Hepatocyte (in vitro differentiated cells): ENCODE results near the gene POLR1D. TPM values are rescaled to one million over a fixed set of nuclear protein-coding genes. Genes with fewer than 3 reads are reported as not detected.

Experiments used
- DNase-seq: peaks from one replicate; pipeline ENCODE4 v3.0.0-alpha.2; 2016; ENCODE audit warnings: low spot score
- H2AFZ ChIP-seq: fragments of 200-600 bp; sonication (generic); 2 replicates; pipeline ENCODE4 v1.6.0; 2016; ENCODE audit warnings: antibody characterized with exemption, mild to moderate bottlenecking
- H3K27ac ChIP-seq: fragments of 200-600 bp; sonication (generic); 2 replicates; pipeline ENCODE4 v1.5.1; 2016; ENCODE audit warnings: mild to moderate bottlenecking
- H3K27me3 ChIP-seq: fragments of 200-600 bp; sonication (generic); 2 replicates; pipeline ENCODE4 v1.6.1; 2016
- H3K36me3 ChIP-seq: fragments of 200-600 bp; sonication (generic); replicated peaks from 2 replicates; pipeline ENCODE4 v1.5.1; 2016; ENCODE audit warnings: low read depth; ENCODE audit not compliant: insufficient read depth
- H3K4me1 ChIP-seq: fragments of 200-600 bp; sonication (generic); 2 replicates; pipeline ENCODE4 v1.5.1; 2016; ENCODE audit warnings: mild to moderate bottlenecking, moderate library complexity; ENCODE audit not compliant: insufficient read depth
- H3K4me2 ChIP-seq: fragments of 200-600 bp; sonication (generic); 2 replicates; pipeline ENCODE4 v1.6.0; 2016
- H3K4me3 ChIP-seq: fragments of 200-600 bp; sonication (generic); 2 replicates; pipeline ENCODE4 v1.5.1; 2016; ENCODE audit warnings: mild to moderate bottlenecking
- H3K79me2 ChIP-seq: fragments of 200-600 bp; sonication (generic); 2 replicates; pipeline ENCODE4 v1.6.0; 2017; ENCODE audit warnings: mild to moderate bottlenecking
- H3K9me2 ChIP-seq: fragments of 200-600 bp; sonication (generic); replicated peaks from 2 replicates; pipeline ENCODE4 v1.6.0; 2017; ENCODE audit warnings: mild to moderate bottlenecking; ENCODE audit not compliant: insufficient read depth
- H3K9me3 ChIP-seq: fragments of 200-600 bp; sonication (generic); 2 replicates; pipeline ENCODE4 v1.5.1; 2016; ENCODE audit warnings: low read depth, mild to moderate bottlenecking
- H4K20me1 ChIP-seq: fragments of 200-600 bp; sonication (generic); 2 replicates; pipeline ENCODE4 v1.6.0; 2016; ENCODE audit warnings: mild to moderate bottlenecking; ENCODE audit not compliant: insufficient read depth, poor library complexity, severe bottlenecking
- CTCF ChIP-seq: fragments of 200-600 bp; sonication (generic); IDR thresholded peaks from 2 replicates; pipeline ENCODE4 v1.5.1; 2016; ENCODE audit warnings: antibody characterized with exemption, mild to moderate bottlenecking; ENCODE audit not compliant: poor library complexity
- EZH2 ChIP-seq: fragments of 200-600 bp; sonication (generic); IDR thresholded peaks from 2 replicates; pipeline ENCODE4 v1.6.1; 2016; ENCODE audit warnings: antibody characterized with exemption, mild to moderate bottlenecking, borderline replicate concordance
- EZH2phosphoT487 ChIP-seq: fragments of 200-600 bp; sonication (generic); IDR thresholded peaks from one replicate; pipeline ENCODE4 v1.6.1; 2018; ENCODE audit warnings: antibody characterized with exemption, mild to moderate bottlenecking, low read depth, moderate library complexity; ENCODE audit not compliant: unreplicated experiment, severe bottlenecking
- WGBS: methylation state at CpG from one replicate; pipeline ENCODE4 v1.1.6; 2016; ENCODE audit warnings: low lambda C conversion rate; ENCODE audit errors: missing lambda C conversion rate; 5-methylcytosine and 5-hydroxymethylcytosine counted together
- polyA plus RNA-seq: library from polyadenylated mRNA; unstranded; fragments of >200 nt; fragmentation: Nextera tagmentation; extraction: Ambion mirVana; gene quantifications from 2 replicates; pipeline ENCODE4 v1.2.1, GENCODE V29; 2016
- total RNA-seq: library from RNA; depleted of rRNA; stranded (reverse); fragments of >200 nt; gene quantifications from 2 replicates; pipeline ENCODE4 v1.2.3, GENCODE V29; 2014

POLR1D gene
- total and polyA plus RNA-seq, 2 experiments from 2014 or later, result 106 to 116 TPM

DNA sequence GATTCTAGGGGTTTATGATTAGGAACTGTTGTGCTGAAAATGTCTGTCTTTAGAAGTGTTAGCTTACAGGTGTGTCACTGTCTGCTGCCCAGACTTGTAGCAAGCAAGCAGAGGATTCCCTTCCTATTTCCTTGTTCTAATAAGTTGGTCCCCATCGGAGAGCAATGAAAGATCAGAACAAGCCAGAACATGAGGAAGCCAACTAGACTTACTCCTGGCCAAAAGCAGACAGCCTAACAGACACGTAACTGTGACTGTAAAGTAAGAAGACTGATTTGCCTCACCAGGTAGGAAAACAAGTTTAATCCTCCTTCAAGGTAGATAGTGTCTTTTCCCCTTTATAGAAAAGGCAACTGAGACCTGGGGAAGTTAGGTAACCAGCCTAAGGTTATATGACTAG is 12.5 kb downstream of the POLR1D start:
- 89% methylated on average over 2 of the region's 2 CpGs for WGBS
- Histone ChIP-seq H4K20me1 (peaks cover 4% of the 10 kb centered on the region), H3K79me2 (peaks cover 78% of the 10 kb centered on the region), H3K9me2 (no peaks in the 10 kb centered on the region), H3K4me2 (no peak overlapping the region), H3K9me3 (no peaks in the 10 kb centered on the region), H3K4me3 (no peak overlapping the region), H3K4me1 (peaks cover 11% of the 10 kb centered on the region), H3K27me3 (no peaks in the 10 kb centered on the region), H3K27ac (peak overlapping the region; percentile 33), H3K36me3 (no peaks in the 10 kb centered on the region), H2AFZ (no peak overlapping the region)
- no peak for DNase-seq
- TF ChIP-seq CTCF (no peak), EZH2 (no peak), EZH2phosphoT487 (no peak)

DNA sequence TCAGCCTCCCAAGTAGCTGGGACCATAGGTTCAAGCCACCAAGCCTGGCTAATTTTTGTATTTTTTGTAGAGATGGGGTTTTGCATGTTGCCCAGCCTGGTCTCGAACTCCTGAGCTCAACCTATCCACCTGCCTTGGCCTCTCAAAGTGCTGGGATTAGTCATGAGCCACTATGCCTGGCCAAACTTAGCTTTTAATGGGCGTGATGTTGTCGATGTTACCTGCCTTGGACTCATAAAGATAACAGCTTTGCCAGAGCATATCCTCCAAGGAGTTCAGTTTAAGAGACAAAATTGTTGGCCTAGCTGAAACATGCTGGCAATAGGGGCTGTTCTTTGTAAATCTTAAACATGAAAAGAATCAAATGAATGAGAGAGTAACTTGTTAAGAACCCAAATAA is 13.1 kb downstream of the POLR1D start:
- H3K27me3 ChIP-seq, result no peaks in the 10 kb centered on the region
- no peak overlapping the region for H3K4me3 ChIP-seq
- no peaks in the 10 kb centered on the region for H3K9me2 ChIP-seq
- no peak overlapping the region for H3K4me2 ChIP-seq
- peaks cover 11% of the 10 kb centered on the region for H3K4me1 ChIP-seq
- 77% methylated on average over 3 of the region's 3 CpGs for WGBS
- no peaks in the 10 kb centered on the region for H3K9me3 ChIP-seq
- H4K20me1 ChIP-seq, result peaks cover 4% of the 10 kb centered on the region
- H3K79me2 ChIP-seq, result peaks cover 77% of the 10 kb centered on the region
- no peaks in the 10 kb centered on the region for H3K36me3 ChIP-seq
- DNase-seq, result no peak
- no peak overlapping the region for H3K27ac ChIP-seq
- H2AFZ ChIP-seq, result no peak overlapping the region
- TF ChIP-seq EZH2phosphoT487 (no peak), EZH2 (no peak), CTCF (no peak)

- no peak for DNase-seq
- no peaks in the 10 kb centered on the region for H3K36me3 ChIP-seq
- peaks cover 11% of the 10 kb centered on the region for H3K4me1 ChIP-seq
- H2AFZ ChIP-seq, result no peak overlapping the region
- H4K20me1 ChIP-seq, result peaks cover 4% of the 10 kb centered on the region
- H3K4me2 ChIP-seq, result no peak overlapping the region
- TF ChIP-seq EZH2phosphoT487, result no peak
- no peak for TF ChIP-seq CTCF
- TF ChIP-seq EZH2, result no peak
- 100% methylated on average over 1 of the region's 1 CpG for WGBS
- H3K27me3 ChIP-seq, result no peaks in the 10 kb centered on the region
- no peaks in the 10 kb centered on the region for H3K9me2 ChIP-seq
- no peak overlapping the region for H3K4me3 ChIP-seq
- peaks cover 77% of the 10 kb centered on the region for H3K79me2 ChIP-seq
- no peaks in the 10 kb centered on the region for H3K9me3 ChIP-seq
- no peak overlapping the region for H3K27ac ChIP-seq
Measured at GRCh38 chr13:27635266-27635665, 13.6 kb downstream of the POLR1D start.
